HG02678 (cell line): Measurements from ENCODE around the gene NEK10.

Experiments
- ATAC-seq: cut with Tn5 transposase; IDR thresholded peaks from one replicate; pipeline ENCODE4 v1.9.1; 2021; ENCODE audit warnings: mild to moderate bottlenecking, moderate library complexity; ENCODE audit not compliant: unreplicated experiment

Gene NEK10

GRCh38 chr3:27076815-27077630 lies 292.2 kb downstream of the NEK10 start:
- no peak for ATAC-seq

- no peak for ATAC-seq
These were observed 294.3 kb downstream of the NEK10 start for GRCh38 chr3:27074914-27075313.

GRCh38 chr3:27073912-27074311 lies 295.3 kb downstream of the NEK10 start:
- no peak for ATAC-seq

GRCh38 chr3:27072810-27073651 lies 296.2 kb downstream of the NEK10 start:
- no peak for ATAC-seq

GRCh38 chr3:27060336-27060735 lies 308.8 kb downstream of the NEK10 start:
- ATAC-seq, result no peak
